ENCODE data around the gene CTNNBIP1. TPM values are rescaled to one million over a fixed set of nuclear protein-coding genes. Genes with fewer than 3 reads are reported as not detected.

CTNNBIP1 gene
- total and polyA plus RNA-seq, 2 of the 8 experiments (the other 6 are each of a cell fraction or from before 2014, with no cell fraction given), result 40.9 to 46.6 TPM

GRCh38 chr1:9900142-9901043 is 9.7 kb downstream of the CTNNBIP1 start:
- Histone ChIP-seq H3K4me3 (ENCODE audit: extremely low read depth in 1 of 4, insufficient read depth in 2 of 4, low read depth in 3 of 4, low read length in 4 of 4) (no peak overlapping the region), H3K18ac (ENCODE audit: extremely low read depth, low read length) (no peak overlapping the region), H3K27me3 (replicated peaks in 1 of 4; ENCODE audit: control insufficient read depth in 3 of 4, extremely low read depth in 1 of 4, insufficient read depth in 3 of 4, low read length in 3 of 4) (no peaks in the 10 kb centered on the region), H3K14ac (ENCODE audit: insufficient read length) (no peak overlapping the region), H2BK120ac (replicated peaks; ENCODE audit: low read depth, low read length) (no peak overlapping the region), H3K27ac (ENCODE audit: low read depth, low read length) (no peak overlapping the region), H3K9me3 (ENCODE audit: insufficient read depth in 2 of 2, low read depth in 1 of 2, low read length in 1 of 2) (no peaks in the 10 kb centered on the region), H4K91ac (replicated peaks; ENCODE audit: insufficient read length, low read length) (no peak overlapping the region), H3K4me1 (replicated peaks in 1 of 4; ENCODE audit: control insufficient read depth in 3 of 4, insufficient read depth in 4 of 4, low read length in 3 of 4) (no peaks in the 10 kb centered on the region; a peak in 1 of 7 replicates), H4K5ac (ENCODE audit: insufficient read length, low read depth, low read length) (no peak overlapping the region), H3K9ac (replicated peaks in 1 of 4; ENCODE audit: extremely low read depth in 1 of 4, low read depth in 3 of 4, low read length in 3 of 4) (no peak overlapping the region), H3K56ac (replicated peaks; ENCODE audit: insufficient read length, low read depth, low read length) (no peak overlapping the region), H2BK5ac (ENCODE audit: low read depth, low read length) (no peak overlapping the region), H2BK15ac (ENCODE audit: low read length) (no peak overlapping the region), H2BK20ac (ENCODE audit: low read length) (no peak overlapping the region), H3K4me2 (ENCODE audit: insufficient read depth in 1 of 2, low read depth in 2 of 2, low read length in 2 of 2) (no peak overlapping the region), H3K23me2 (ENCODE audit: low read depth, low read length) (no peaks in the 10 kb centered on the region), H3K36me3 (ENCODE audit: control insufficient read depth in 2 of 4, insufficient read depth in 4 of 4, low read length in 3 of 4) (no peaks in the 10 kb centered on the region), H3K79me1 (ENCODE audit: low read depth, low read length) (peaks cover 3% of the 10 kb centered on the region; the same call in 1 of the 2 replicates), H4K8ac (ENCODE audit: extremely low read depth, insufficient read depth, low read length) (peak overlapping the region; percentile 60; the same call in 1 of the 2 replicates), H2BK12ac (ENCODE audit: low read depth, low read length) (peak overlapping the region; percentile 62; the same call in 1 of the 2 replicates), H2AFZ (ENCODE audit: low read length) (no peak overlapping the region), H4K20me1 (replicated peaks in 1 of 2; ENCODE audit: control insufficient read depth in 1 of 2, insufficient read depth in 2 of 2, low read length in 2 of 2) (peaks cover 0 to 5% of the 10 kb centered on the region in 2 experiments), H3K4ac (replicated peaks; ENCODE audit: insufficient read length, low read depth, low read length) (peak overlapping the region; percentile 47), H3K79me2 (ENCODE audit: control insufficient read depth in 1 of 2, insufficient read depth in 2 of 2, low read length in 2 of 2) (peaks cover 0 to 15% of the 10 kb centered on the region in 2 experiments; a peak in 1 of 4 replicates), H3K23ac (ENCODE audit: insufficient read length) (no peak overlapping the region), H2AK5ac (ENCODE audit: low read depth, low read length) (no peak overlapping the region)
- FAIRE-seq, result no peak
- 87% methylated on average over 18 of the region's 18 CpGs; no CpG with 5 or more reads in 1 of the 2 experiments for WGBS, 2 experiments (ENCODE audit: extremely low coverage in 1 of 2, insufficient coverage in 1 of 2, insufficient read length in 1 of 2, insufficient replicate concordance in 2 of 2, low coverage in 1 of 2, low lambda C conversion rate in 2 of 2, missing lambda C conversion rate in 1 of 2)
- no peak for DNase-seq (ENCODE audit: low read depth in 1 of 2, low spot score in 2 of 2)
- CTCF ChIA-PET (ENCODE audit: partially characterized antibody), result interaction anchor here (0.6 to 1.9 kb wide), 7 partner anchors 9 to 253 kb away, joined by 3 to 10 read pairs (median 3); partner anchors contain the start of genes LZIC and NMNAT1
- POLR2A ChIA-PET (ENCODE audit: partially characterized antibody), result interaction anchor here (3.1 kb wide), 1 partner anchor 11 kb away, joined by 19 read pairs; no protein-coding TSS in a partner anchor
- TF ChIP-seq RFX5 (IDR thresholded peaks at IDR 0.05; ENCODE audit: borderline replicate concordance, low read depth, low read length) (no peak), GTF2F1 (IDR thresholded peaks at IDR 0.05; ENCODE audit: borderline replicate concordance, low read depth, low read length) (no peak), CBX8 (IDR thresholded peaks at IDR 0.05; ENCODE audit: borderline replicate concordance, low read depth, low read length) (no peak), RAD21 (IDR thresholded peaks at IDR 0.05 in 1 of 2, conservative IDR thresholded peaks at IDR 0.05 in 1 of 2; ENCODE audit: low read depth in 2 of 2, low read length in 2 of 2) (no peak), NANOG (IDR thresholded peaks at IDR 0.05; ENCODE audit: insufficient read depth, low read depth, low read length, poor library complexity, severe bottlenecking) (no peak), ASH2L (IDR thresholded peaks at IDR 0.05; ENCODE audit: low read length) (no peak), POLR2A (IDR thresholded peaks at IDR 0.05; ENCODE audit: control extremely low read depth in 1 of 2, low read depth in 2 of 2, low read length in 2 of 2) (no peak), CHD2 (IDR thresholded peaks at IDR 0.05; ENCODE audit: low read length) (no peak), SP1 (IDR thresholded peaks at IDR 0.05; ENCODE audit: low read depth, low read length) (no peak), SIN3A (conservative IDR thresholded peaks at IDR 0.05 in 1 of 2, IDR thresholded peaks at IDR 0.05 in 1 of 2; ENCODE audit: low read depth in 1 of 2, low read length in 2 of 2) (no peak), RBBP5 (IDR thresholded peaks at IDR 0.05; ENCODE audit: borderline replicate concordance, low read depth, low read length) (no peak)
